GM18858 (cell line): Measurements from ENCODE around the gene MRPL12.
"Not testable (repeated sequence)": the region's sequence is repeated elsewhere in the genome, so short reads cannot be mapped to it uniquely, and the experiment has no call there.

Experiments
- ATAC-seq: cut with Tn5 transposase; IDR thresholded peaks from one replicate; pipeline ENCODE4 v1.9.1; 2021; ENCODE audit not compliant: unreplicated experiment

The MRPL12 gene

DNA sequence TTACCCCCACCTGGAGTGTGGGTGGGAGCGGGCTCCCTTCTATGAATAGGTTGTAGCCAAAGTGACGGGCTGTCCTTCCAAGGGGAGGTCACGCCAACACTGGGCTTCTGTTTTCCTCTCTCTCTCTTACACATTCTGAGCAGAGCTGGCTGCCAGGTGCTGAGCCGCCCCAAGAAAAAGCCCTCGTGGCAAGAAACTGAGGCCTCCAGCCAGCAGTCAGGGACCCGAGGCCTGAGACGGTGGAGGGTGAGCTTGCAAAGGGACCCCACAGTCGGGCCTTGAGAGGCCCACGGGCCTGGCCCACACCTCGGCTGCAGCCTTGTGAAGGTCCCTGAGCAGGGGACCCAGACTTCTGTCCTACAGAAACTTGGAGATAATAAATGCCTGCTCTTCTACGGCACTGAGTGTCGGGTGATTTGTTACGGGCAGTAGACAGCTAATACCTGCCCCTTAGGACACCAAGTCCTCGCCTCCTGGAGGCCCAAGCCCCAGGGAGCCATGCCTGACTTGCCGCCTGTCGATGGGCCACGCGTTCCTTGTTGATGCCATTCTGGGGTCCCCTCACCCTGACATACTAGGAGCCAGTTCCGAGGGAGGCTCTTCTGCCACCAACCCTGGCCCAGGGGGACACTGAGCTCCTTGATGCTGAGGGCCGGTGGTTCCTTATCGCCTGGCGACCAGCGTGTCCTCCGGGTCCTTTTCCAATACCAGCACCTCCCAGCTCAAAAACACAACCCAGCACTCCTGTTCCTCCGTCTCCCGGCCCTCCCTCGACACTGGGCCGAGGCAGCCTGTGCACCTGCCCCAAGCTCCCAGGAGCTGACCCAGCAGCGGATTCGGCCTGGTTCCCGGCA is 35.0 kb downstream of the MRPL12 start:
- ATAC-seq = no peak

DNA sequence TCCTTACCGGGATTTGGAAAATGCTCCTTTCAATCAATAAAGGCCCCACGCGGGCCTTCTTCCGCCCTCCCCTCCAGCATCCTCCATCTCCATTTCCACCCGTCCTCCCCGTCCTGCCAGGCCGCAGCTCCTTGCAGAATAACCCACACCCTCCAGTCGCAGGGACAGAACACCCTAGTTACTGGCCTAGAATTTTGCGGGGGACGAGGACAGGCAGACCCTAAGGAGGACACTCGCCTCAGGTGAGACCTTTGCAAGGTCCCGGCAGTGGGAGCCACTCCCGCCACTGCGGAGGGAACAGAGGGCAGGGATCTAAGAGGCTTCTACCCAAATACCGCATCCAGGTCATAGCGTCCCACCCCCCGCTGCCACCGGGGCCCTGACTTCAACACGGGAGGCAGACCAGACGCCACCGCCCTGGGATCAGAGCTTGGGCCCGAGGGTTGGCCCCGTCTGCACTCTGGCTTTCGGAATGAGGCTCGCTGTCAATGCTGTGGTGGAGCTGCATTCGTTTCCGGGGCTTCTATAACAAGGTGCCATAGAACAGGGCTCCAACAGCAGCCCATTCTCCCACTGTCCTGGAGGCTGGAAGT is 35.7 kb downstream of the MRPL12 start:
- ATAC-seq = no peak

- not testable (repeated sequence) for ATAC-seq
Observed at GRCh38 chr17:81739593-81739992, 36.4 kb downstream of the MRPL12 start.

DNA sequence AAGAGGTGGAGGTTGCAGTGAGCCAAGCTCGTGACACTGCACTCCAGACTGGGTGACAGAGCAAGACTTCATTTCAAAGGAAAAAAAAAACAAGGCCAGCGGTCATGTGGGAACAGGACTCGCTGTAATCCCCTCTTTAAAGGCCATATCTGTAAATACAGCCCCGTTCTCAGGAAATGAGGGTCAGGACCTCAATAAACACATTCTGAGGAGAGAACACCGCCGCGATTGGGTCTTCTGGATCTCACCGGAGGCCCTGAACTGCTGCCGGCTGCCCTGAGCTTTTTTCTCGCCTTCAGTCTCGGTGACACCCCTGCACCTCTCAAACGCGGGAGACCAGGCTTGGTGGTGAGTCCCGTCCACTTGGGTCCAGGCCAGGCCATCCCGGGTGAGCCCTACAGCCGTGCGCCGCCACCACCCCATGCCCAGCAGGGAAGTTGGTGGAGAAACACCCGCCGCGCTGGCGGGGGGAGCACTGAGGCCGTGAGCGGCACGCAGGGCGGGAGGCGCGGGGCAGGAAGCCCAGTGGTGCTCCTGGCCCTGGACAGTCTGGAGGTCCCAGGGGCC is 37.3 kb downstream of the MRPL12 start:
- no peak for ATAC-seq

- no peak for ATAC-seq
Observed at GRCh38 chr17:81741049-81741593, 38.0 kb downstream of the MRPL12 start.

GRCh38 chr17:81741594-81742452 is 38.7 kb downstream of the MRPL12 start:
- no peak for ATAC-seq
